Mucosa of descending colon (tissue), 3 donors: Measurements from ENCODE around the gene ZNF821. TPM values are rescaled to one million over a fixed set of nuclear protein-coding genes. Genes with fewer than 3 reads are reported as not detected.

Source experiments
- ATAC-seq: fragments of 200-7000 bp; cut with Tn5 transposase; one replicate; pipeline ENCODE4 v1.9.1; 2020; ENCODE audit warnings: mild to moderate bottlenecking, moderate library complexity
- DNase-seq, 3 donors: peaks; one replicate each; pipeline ENCODE4 v3.0.0-alpha.2; 2020
- H3K36me3 ChIP-seq: fragments of 200-600 bp; one replicate; pipeline ENCODE4 v1.8.0; 2021; ENCODE audit warnings: low read depth, mild to moderate bottlenecking
- H3K4me1 ChIP-seq: fragments of 200-600 bp; one replicate; pipeline ENCODE4 v1.8.0; 2021; ENCODE audit warnings: low read depth, mild to moderate bottlenecking
- H3K4me3 ChIP-seq: fragments of 200-600 bp; one replicate; pipeline ENCODE4 v1.8.0; 2021; ENCODE audit warnings: mild to moderate bottlenecking
- H3K9me3 ChIP-seq: fragments of 200-600 bp; one replicate; pipeline ENCODE4 v1.8.0; 2021; ENCODE audit warnings: mild to moderate bottlenecking
- CTCF ChIP-seq: fragments of 200-600 bp; IDR thresholded peaks from one replicate; pipeline ENCODE4 v1.8.0; 2022; ENCODE audit warnings: antibody characterized with exemption, mild to moderate bottlenecking
- intact Hi-C, 2 donors: fragments of 100-400 bp; cut with DNase I in 1 of 2; cut with micrococcal nuclease in 1 of 2; formaldehyde crosslinking; loops; one replicate each; pipeline versions ENCODE4 v1.11.0 to v1.11.1; 2022; cut with DNase I, micrococcal nuclease
- long read RNA-seq, 2 donors: library from polyadenylated mRNA; unstranded; transcript quantifications; one replicate each; pipeline ENCODE4 v2.0.0, GENCODE V29; 2019 to 2021
- total RNA-seq, 3 donors: library from RNA; stranded (reverse); fragmentation: NEBNext Ultra II Directional in 2 of 3; extraction: Animal tissue kit (Norgen Biotek cat#: 25700) in 2 of 3; gene quantifications; one replicate each; pipeline versions ENCODE4 v1.2.1 to v1.2.4, GENCODE V29; 2021 to 2023
- donor health status: DM: no; HTN: no; CAD: no; lungs with moderate emphysema.
- donor health status: DM: no; HTN: no; CAD: no.
- donor health status: DM: no; HTN: yes; CAD: no.

Gene ZNF821
- total RNA-seq, result 10 to 100 TPM; 10.2 to 13.7 (median 12.7) TPM
- long read RNA-seq, donor 1, partial matches to known transcripts, result 1 of 22 reads
- long read RNA-seq, donor 1, other reads (novel, unspliced or antisense), result 11 of 22 reads
- long read RNA-seq, donor 2, partial matches to known transcripts, result 1 of 19 reads
- long read RNA-seq, donor 2, other reads (novel, unspliced or antisense), result 11 of 19 reads

- no peaks in the 10 kb centered on the region for H3K36me3 ChIP-seq
- ATAC-seq (peak; percentile 84), DNase-seq (peak; percentile 80 to 88 (median 85))
- no peaks in the 10 kb centered on the region for H3K9me3 ChIP-seq
- no peaks in the 10 kb centered on the region for H3K4me1 ChIP-seq
- peak within 1 kb of the TSS; percentile 89 for H3K4me3 ChIP-seq
- TF ChIP-seq CTCF, result peak; percentile 2
- intact Hi-C loops, result no loop called here
Measured at GRCh38 chr16:71883849-71884638, at the start of gene ZNF821. Gene ZNF821, minus strand, starts transcription at chr16:71884182. Its CDS starts 4,236 bp downstream, at chr16:71879946.

- H3K4me3 ChIP-seq, result no peak overlapping the region
- DNase-seq (no peak), ATAC-seq (no peak)
- intact Hi-C loops, result no loop called here
- H3K9me3 ChIP-seq, result no peaks in the 10 kb centered on the region
- TF ChIP-seq CTCF, result no peak
- peaks cover 6% of the 10 kb centered on the region for H3K36me3 ChIP-seq
- H3K4me1 ChIP-seq, result peaks cover 18% of the 10 kb centered on the region
Measured at GRCh38 chr16:71933017-71933416, 49.0 kb upstream of the ZNF821 start.

- no peak for TF ChIP-seq CTCF
- no peak overlapping the region for H3K4me3 ChIP-seq
- peaks cover 6% of the 10 kb centered on the region for H3K36me3 ChIP-seq
- H3K4me1 ChIP-seq, result peaks cover 29% of the 10 kb centered on the region
- DNase-seq (peak in 1 of 3 donors; percentile 20), ATAC-seq (peak; percentile 68)
- intact Hi-C loops, result no loop called here
- no peaks in the 10 kb centered on the region for H3K9me3 ChIP-seq
Measured at GRCh38 chr16:71931599-71931998, 47.6 kb upstream of the ZNF821 start.

GRCh38 chr16:71931001-71931400 lies 47.0 kb upstream of the ZNF821 start:
- no peak overlapping the region for H3K4me3 ChIP-seq
- H3K4me1 ChIP-seq, result peaks cover 33% of the 10 kb centered on the region
- H3K9me3 ChIP-seq, result no peaks in the 10 kb centered on the region
- DNase-seq, result no peak
- intact Hi-C loops, result no loop called here
- peaks cover 6% of the 10 kb centered on the region for H3K36me3 ChIP-seq
- no peak for TF ChIP-seq CTCF
- no peak for ATAC-seq

GRCh38 chr16:71930013-71930563 lies 46.1 kb upstream of the ZNF821 start:
- Histone ChIP-seq H3K9me3 (no peaks in the 10 kb centered on the region), H3K4me1 (peaks cover 33% of the 10 kb centered on the region), H3K36me3 (peaks cover 6% of the 10 kb centered on the region), H3K4me3 (no peak overlapping the region)
- intact Hi-C loops, result no loop called here
- ATAC-seq (no peak), DNase-seq (no peak)
- TF ChIP-seq CTCF, result no peak
